Fibroblast of peridontal ligament (primary cell): Measurements from ENCODE around the gene MMADHC.

Experiments
- DNase-seq: peaks from one replicate; pipeline ENCODE4 v3.0.0-alpha.2; 2010; ENCODE audit errors: extremely low read depth

MMADHC gene

DNA sequence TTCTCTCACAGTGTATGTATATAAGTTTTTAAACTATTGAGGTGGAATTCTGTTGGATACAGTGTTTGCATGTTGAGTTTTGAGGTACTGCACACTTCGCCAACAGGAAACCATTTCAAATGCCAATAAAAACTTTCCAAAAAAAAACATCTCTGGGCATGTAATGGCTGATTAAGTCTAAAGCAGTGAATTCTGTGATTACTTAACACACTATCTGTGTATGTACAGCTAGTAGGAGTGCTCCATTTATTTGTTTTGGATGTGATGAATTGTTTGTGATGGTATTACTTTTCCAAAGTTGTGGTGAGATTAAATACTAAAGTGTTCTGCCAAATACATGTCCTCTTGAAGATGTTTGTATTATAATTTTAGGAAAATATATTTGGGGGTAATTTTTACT is 31.1 kb downstream of the MMADHC start:
- no peak for DNase-seq

DNA sequence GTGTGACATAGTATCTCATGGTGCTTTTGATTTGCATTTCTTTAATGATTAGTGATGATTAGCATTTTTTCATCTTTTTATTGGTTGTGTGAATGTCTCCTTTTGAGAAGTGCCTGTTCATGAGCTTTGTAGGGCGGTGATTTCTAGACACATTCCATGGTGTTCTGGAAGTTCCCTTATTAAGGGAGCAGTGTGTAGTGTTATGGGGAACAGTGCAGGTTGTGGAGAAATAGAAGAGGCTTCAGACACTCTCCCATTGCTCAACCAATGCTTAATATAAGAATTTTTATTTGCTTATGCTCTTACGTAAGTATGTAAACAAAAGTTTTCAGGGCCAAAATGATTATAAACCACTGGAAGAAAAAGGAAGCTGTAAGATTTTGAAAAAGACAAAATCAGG is 34.7 kb downstream of the MMADHC start:
- no peak for DNase-seq

DNA sequence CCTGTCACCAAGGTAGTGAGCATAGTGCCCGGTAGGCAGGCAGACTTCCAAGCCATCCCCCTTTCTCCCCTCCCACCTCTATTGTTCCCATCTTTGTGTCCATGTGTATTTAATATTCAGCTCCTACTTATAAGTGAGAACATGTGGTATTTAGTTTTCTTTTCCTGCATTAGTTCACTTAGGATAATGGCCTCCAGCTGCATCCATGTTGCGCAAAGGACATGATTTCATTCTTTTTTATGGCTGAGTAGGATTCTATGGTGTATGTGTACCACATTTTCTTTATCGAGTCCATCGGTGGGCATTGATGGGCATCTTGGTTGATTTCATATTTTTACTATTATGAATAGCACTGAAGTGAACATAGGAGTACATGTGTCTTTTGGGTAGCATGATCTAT is 35.3 kb downstream of the MMADHC start:
- peak; percentile 25 for DNase-seq

DNA sequence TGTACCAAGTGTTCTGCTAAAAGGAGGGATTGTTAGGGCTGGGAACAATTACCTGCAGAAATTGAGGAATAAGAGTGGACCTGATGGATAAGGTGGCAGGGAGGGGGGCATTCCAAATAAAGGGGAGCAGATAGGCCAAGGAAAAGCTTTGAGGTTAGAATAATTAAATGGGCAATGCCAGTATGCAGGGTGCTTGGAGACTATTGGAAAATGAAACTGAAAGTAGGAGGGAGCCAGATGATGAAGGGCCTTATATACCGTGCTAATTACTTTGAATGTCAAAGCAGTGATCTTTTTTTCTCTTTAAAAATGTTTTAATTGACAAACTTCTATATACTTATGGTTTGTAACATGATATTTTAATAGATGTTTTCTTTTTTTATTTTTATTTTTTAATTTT is 42.9 kb downstream of the MMADHC start:
- peak; percentile 14 for DNase-seq

DNA sequence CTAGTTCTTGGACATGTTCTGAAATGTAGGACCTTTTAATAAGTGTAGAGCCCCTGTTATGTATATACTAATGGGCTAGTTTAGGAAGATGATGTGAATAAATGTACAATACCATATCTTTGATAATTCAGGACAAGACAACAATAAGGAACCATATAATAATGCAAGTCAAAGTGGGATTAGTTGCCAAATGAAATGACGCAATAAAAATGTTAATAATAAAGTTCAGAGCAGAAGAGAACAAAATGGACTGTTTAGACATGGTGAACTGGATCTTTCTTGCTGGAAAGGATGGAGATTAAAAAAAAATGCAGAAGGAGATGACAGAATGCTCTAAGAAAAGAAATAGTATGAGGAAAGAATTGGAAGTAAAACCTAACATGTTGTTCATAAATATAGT is 43.7 kb downstream of the MMADHC start:
- no peak for DNase-seq

DNA sequence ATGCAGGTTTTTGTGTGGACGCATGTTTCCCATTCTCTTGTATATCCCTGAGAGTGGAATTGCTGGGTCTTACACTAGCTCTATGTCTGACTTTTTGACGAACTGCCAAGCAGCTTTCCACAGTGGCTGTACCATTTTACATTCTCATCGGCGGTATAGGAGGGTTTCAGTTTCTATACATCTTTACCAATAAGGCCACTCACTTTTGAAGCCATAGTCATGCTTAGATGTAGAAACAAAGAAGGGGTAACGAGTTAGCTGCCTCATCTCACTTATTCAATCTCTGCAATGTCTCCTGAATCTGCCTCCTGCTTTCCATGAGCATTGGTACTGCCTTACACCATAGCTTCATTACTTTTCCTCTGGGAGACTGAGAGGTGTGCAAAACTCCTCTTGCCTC is 47.4 kb downstream of the MMADHC start:
- no peak for DNase-seq

DNA sequence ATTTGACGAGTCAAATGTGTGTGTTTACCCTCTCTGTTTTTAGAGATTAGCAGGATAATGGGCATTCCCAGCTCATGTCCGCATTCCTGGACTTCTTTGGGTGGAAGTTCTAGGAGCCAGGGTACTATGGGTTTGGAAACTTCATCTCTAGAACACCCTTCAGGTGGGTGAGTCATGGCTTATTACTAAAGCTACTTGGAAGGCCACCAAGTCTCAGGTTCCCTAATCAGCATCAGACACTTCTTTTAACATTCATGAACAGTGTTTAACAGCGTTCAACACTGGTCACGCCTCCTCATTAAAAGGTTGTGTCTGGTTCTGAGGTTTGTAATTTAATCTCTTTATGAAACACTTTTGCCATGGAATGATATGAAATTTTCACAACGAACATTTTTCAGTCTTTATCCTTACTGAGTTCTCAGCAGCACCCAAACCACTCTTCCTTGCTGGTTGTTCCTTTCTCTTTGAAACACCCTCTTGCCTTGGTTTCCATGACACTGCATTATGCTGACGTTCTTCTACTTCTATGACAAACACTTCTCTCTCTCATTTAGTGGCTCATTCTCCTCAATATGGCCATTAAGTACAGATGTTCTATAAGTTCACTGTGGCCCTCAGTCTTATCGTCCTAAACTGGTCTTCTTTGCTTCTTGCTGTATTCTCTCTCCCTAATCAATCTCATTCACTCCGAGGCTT is 49.3 kb downstream of the MMADHC start:
- no peak for DNase-seq

DNA sequence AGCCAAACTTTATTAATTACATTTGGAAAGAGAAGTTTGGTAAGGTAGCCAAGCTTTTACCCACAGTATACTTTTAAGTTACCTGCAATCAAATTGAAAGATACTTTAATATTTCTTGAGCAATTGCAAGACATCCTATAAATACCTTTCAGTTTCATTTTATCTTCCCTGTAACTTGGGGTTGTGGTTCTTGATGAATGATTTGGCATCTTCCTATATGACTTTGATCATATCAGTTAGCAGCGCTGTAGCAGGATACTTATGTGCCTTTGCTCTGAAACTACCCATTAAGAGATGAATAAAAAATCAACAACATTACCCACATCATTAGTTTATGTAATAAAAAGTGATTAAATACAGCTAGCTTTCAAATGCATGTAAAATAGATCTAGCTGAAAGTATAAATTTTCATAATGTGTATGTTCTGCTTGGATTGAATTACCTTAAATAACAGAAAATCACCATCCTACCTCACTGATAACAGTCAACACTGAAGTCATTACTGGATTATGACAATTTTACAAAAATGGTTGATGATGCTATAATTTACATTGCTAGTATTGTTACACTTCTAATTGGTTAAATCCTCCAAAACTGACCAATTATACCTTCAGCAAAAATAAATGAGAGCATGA is 50.4 kb downstream of the MMADHC start:
- DNase-seq: no peak

DNA sequence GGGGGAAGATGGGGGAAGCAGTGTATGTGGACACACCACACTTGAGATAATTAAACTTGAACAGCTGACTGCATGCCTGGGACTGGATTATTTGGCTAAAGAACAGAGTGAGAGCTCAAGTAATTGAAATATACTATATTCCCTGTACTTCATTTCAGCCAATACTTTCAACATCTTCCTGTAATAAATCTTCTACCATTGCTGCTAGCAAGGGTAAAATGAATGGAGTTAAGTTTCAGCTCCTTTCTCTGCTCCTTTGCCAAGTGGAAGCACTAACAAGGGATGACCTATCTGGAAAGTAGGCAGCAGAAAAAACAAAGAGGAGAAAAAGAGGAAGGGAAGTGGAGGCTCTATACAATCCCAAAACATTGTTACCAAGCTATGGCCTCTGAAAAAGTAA is 50.9 kb downstream of the MMADHC start:
- DNase-seq: no peak

DNA sequence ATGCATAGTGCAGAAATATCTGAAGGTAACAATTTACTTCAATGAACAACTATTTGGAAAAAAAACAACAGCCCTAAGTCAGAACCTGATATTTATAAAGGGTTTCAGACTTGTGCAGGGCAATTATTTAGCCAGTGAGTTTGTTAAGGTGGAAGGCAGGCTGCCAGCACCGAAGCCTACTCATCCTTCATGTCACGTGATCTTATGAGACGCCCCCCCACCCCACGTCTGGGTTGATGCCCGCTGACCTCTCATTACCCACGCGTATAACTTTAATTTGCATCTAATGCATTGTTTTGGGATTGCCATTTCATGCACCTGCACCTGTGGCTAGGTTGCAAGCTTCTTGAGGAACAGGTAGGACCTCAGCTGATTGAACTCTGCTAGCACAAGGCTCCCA is 52.9 kb downstream of the MMADHC start:
- no peak for DNase-seq

DNA sequence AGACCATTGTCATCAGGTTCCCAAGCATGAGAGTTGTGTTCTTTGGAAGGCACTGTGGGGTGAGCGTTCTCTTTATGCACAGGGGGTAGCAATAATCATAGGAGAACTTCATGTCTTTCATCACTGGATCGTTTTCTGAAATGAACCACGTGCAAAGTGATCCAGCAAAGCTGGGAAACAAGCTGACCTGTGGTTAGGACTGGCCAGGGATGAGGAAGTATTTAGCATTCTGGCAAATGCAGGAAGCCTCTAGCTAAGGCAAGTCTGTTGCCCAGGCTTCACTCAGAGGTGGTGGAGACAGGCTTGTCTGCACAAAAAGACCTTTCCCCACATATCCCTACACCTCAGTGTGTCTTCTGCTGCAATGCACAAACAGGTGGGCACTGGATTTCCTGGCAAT is 58.6 kb downstream of the MMADHC start:
- DNase-seq: no peak

DNA sequence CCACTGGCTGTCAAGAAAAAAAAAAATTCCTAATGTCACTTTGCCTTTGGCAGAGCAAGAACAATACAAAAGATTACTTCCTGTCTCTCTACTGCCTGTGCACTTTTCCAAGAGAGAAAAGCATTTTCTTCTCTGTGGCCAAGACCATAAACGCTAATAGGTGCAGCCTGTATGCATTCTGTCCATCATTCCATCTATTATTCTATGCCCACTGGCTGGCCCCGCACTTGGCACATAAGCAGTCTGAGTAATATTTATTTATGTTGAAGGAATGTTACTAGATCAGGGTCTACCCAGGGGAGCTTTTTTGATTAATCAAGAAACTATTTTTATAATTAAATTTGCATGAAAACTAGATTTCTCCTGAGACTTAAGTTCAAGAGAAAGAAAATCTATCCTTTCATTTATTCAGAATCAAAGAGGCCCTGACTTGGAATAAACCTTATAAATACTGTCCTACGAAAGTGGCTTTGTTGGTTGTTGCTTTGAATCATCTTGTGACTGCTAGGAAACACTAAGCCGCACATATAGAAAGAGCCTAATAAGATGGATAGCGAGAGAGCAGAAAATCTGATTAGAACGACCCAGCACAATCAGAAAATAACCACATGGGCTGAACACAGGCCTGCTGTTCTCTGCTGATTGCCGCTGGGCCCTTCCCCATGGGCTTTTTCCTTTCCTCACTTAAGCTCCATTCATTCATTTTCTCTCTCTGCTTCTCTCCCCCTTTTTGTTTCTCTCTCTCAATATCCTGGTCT is 59.4 kb downstream of the MMADHC start:
- no peak for DNase-seq

DNA sequence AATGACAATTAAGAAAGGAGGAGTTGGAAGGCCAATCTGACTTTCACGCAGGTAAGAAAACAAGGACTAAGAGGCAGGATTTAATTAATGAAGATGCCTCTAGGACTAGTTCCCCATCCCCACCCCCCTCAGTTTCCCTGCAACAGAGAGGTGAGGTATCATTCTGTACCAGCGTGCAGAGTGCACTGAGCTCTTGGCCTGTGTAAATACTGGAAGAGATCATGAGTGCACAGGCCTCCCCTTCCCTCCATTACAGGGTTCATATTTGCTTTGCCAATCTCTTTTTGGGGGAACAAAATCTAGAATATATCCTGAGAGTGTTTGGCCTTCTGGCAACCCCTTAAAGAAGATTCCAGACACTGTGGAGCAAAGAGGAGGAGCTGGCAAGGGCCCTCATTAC is 60.9 kb downstream of the MMADHC start:
- no peak for DNase-seq

DNA sequence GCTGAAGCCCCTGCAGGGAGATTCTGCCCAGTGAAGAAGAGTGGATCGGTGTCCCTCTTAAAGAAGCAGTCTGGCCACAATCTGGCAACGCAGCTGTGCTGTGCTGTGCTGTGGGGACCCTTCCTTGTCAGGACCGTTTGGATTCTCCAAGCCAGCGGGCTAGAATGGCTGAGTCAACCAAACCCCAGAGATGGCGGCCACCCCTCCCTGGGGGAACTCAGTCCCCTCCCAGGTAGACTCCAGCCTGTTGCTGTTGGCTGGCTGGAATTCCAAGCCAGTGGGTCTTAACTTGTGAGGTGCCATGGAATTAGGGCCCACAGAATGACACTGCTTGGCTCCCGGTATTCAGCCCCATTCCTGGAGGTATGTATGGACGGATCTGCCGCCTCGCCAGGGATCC is 62.3 kb downstream of the MMADHC start:
- no peak for DNase-seq
